Esophagus squamous epithelium (tissue), 5 donors: ENCODE data around the gene NCOA5. TPM values are rescaled to one million over a fixed set of nuclear protein-coding genes. Genes with fewer than 3 reads are reported as not detected.

Experiments
- DNase-seq: peaks from one replicate; lab custom pipeline; 2025; lab: John Stamatoyannopoulos, UW
- H3K27ac ChIP-seq, 4 donors: fragments of 200-600 bp; sonication (generic); one replicate each; pipeline ENCODE4 v1.5.1; 2016 to 2019; ENCODE audit warnings: mild to moderate bottlenecking in 1 of 4
- H3K27me3 ChIP-seq, 4 donors: fragments of 200-600 bp; sonication (generic); 1 replicate in 3 of 4; 2 replicates in 1 of 4; pipeline versions ENCODE4 v1.5.1 to v1.6.0; 2017 to 2021; ENCODE audit warnings: antibody characterized with exemption in 1 of 4
- H3K36me3 ChIP-seq, 3 donors: fragments of 200-600 bp; sonication (generic); one replicate each; pipeline ENCODE4 v1.5.1; 2016 to 2019
- H3K4me1 ChIP-seq, 3 donors: fragments of 200-600 bp; sonication (generic); one replicate each; pipeline ENCODE4 v1.5.1; 2017 to 2019
- H3K4me3 ChIP-seq, 4 donors: fragments of 200-600 bp; sonication (generic); 1 replicate in 3 of 4; 2 replicates in 1 of 4; pipeline ENCODE4 v1.5.1; 2016 to 2019; ENCODE audit warnings: mild to moderate bottlenecking in 2 of 4, moderate library complexity in 1 of 4
- H3K9me3 ChIP-seq, 3 donors: fragments of 200-600 bp; sonication (generic); one replicate each; pipeline ENCODE4 v1.5.1; 2016 to 2019
- CTCF ChIP-seq, 6 experiments: fragments of 450-650 bp in 4 of 6; fragments of 200-600 bp in 2 of 6; sonication (generic) in 2 of 6; IDR thresholded peaks; one replicate each; pipeline ENCODE4 v1.5.1; 2016 to 2019; ENCODE audit warnings: antibody characterized with exemption in 6 of 6, mild to moderate bottlenecking in 4 of 6, moderate library complexity in 4 of 6
- POLR2A ChIP-seq, 4 donors: fragments of 450-650 bp; IDR thresholded peaks; one replicate each; pipeline ENCODE4 v1.6.1; 2017; ENCODE audit warnings: antibody characterized with exemption in 4 of 4, mild to moderate bottlenecking in 4 of 4, moderate library complexity in 3 of 4
- WGBS, 2 donors: methylation state at CpG; one replicate each; pipeline ENCODE4 v1.1.5; 2018; 5-methylcytosine and 5-hydroxymethylcytosine counted together
- intact Hi-C: fragments of 100-400 bp; cut with DNase I; formaldehyde crosslinking; loops from one replicate; pipeline ENCODE4 v1.15.0; 2022
- total RNA-seq, 4 donors: library from RNA; depleted of rRNA; stranded (reverse); fragments of >200 nt; gene quantifications; one replicate each; pipeline ENCODE4 v1.1.0, GENCODE V29; 2016
- donor health status: DM: yes; HTN: yes; CAD: no.

The NCOA5 gene
- total RNA-seq, 4 donors from 2014 or later: 20.7 to 29.8 (median 22.3) TPM

GRCh38 chr20:46114449-46114848 is 24.7 kb upstream of the NCOA5 start:
- no peaks in the 10 kb centered on the region for H3K9me3 ChIP-seq
- H3K4me3 ChIP-seq: no peak overlapping the region
- H3K36me3 ChIP-seq: no peaks in the 10 kb centered on the region
- peaks cover 0 to 16% (median 0%) of the 10 kb centered on the region in 4 donors for H3K27me3 ChIP-seq
- peaks cover 10 to 26% (median 15%) of the 10 kb centered on the region in 3 donors for H3K4me1 ChIP-seq
- TF ChIP-seq POLR2A (IDR thresholded peaks at IDR 0.05): no peak
- no peak for TF ChIP-seq CTCF (IDR thresholded peaks at IDR 0.05)
- DNase-seq: no peak
- H3K27ac ChIP-seq: no peak overlapping the region
- intact Hi-C loops: no loop called here
- 65 to 69% methylated on average over 2 of the region's 2 CpGs for WGBS, 2 donors

- no peak overlapping the region for H3K4me3 ChIP-seq
- no peak for DNase-seq
- H3K27me3 ChIP-seq: peaks cover 0 to 28% (median 0%) of the 10 kb centered on the region in 4 donors
- TF ChIP-seq POLR2A (IDR thresholded peaks at IDR 0.05): no peak
- TF ChIP-seq CTCF (IDR thresholded peaks at IDR 0.05): no peak
- H3K36me3 ChIP-seq: no peaks in the 10 kb centered on the region
- no peak overlapping the region for H3K27ac ChIP-seq
- intact Hi-C loops: no loop called here
- 52 to 70% methylated on average over 2 to 3 of the region's 3 CpGs for WGBS, 2 donors
- no peaks in the 10 kb centered on the region for H3K9me3 ChIP-seq
- peaks cover 0 to 12% (median 8%) of the 10 kb centered on the region in 3 donors for H3K4me1 ChIP-seq
Measured at GRCh38 chr20:46113113-46113470, 23.3 kb upstream of the NCOA5 start.

- 77 to 78% methylated on average over 9 of the region's 10 CpGs for WGBS, 2 donors
- peaks cover 0 to 33% (median 0%) of the 10 kb centered on the region in 4 donors for H3K27me3 ChIP-seq
Measured at GRCh38 chr20:46112430-46113112, 22.8 kb upstream of the NCOA5 start.

GRCh38 chr20:46111836-46112212 is 22.1 kb upstream of the NCOA5 start:
- Histone ChIP-seq H3K27me3 (peaks cover 0 to 39% (median 0%) of the 10 kb centered on the region in 4 donors), H3K4me3 (no peak overlapping the region), H3K27ac (no peak overlapping the region), H3K4me1 (no peaks in the 10 kb centered on the region), H3K9me3 (no peaks in the 10 kb centered on the region), H3K36me3 (no peaks in the 10 kb centered on the region)
- DNase-seq: no peak
- intact Hi-C loops: no loop called here
- TF ChIP-seq CTCF (IDR thresholded peaks at IDR 0.05): no peak
- TF ChIP-seq POLR2A (IDR thresholded peaks at IDR 0.05): no peak

More at GRCh38 chr20:46112430-46113112, 22.8 kb upstream of the NCOA5 start:
- Histone ChIP-seq H3K4me1 (peaks cover 0 to 7% (median 6%) of the 10 kb centered on the region in 3 donors), H3K36me3 (no peaks in the 10 kb centered on the region), H3K4me3 (no peak overlapping the region), H3K27ac (no peak overlapping the region), H3K9me3 (no peaks in the 10 kb centered on the region)
- no peak for DNase-seq
- intact Hi-C loops: no loop called here
- no peak for TF ChIP-seq CTCF (IDR thresholded peaks at IDR 0.05)

- H3K27ac ChIP-seq: peak overlapping the region in 1 of 4 donors; percentile 22
Measured at GRCh38 chr20:46111028-46111835, 21.5 kb upstream of the NCOA5 start.

More at GRCh38 chr20:46111028-46111835, 21.5 kb upstream of the NCOA5 start:
- Histone ChIP-seq H3K36me3 (no peaks in the 10 kb centered on the region), H3K4me3 (no peak overlapping the region), H3K9me3 (no peaks in the 10 kb centered on the region), H3K4me1 (no peaks in the 10 kb centered on the region), H3K27me3 (peaks cover 0 to 45% (median 0%) of the 10 kb centered on the region in 4 donors)
- 45 to 60% methylated on average over 5 of the region's 5 CpGs for WGBS, 2 donors
- no peak for TF ChIP-seq CTCF (IDR thresholded peaks at IDR 0.05)
- no peak for TF ChIP-seq POLR2A (IDR thresholded peaks at IDR 0.05)
- no peak for DNase-seq
- intact Hi-C loops: no loop called here
